H9 (cell line): ENCODE results near the gene KRTAP10-8. TPM values are rescaled to one million over a fixed set of nuclear protein-coding genes. Genes with fewer than 3 reads are reported as not detected.

Experiments
- DNase-seq: peaks from one replicate; pipeline ENCODE4 v3.0.0-alpha.2; 2017
- H2AFZ ChIP-seq: one replicate; pipeline ENCODE4 v1.6.1; 2013; ENCODE audit warnings: mild to moderate bottlenecking, low read length, control low read depth, moderate library complexity
- H2AK5ac ChIP-seq: 2 replicates; pipeline ENCODE4 v1.6.1; 2013; ENCODE audit warnings: low read length, control low read depth, mixed read lengths; ENCODE audit not compliant: insufficient read length
- H2BK120ac ChIP-seq: one replicate; pipeline ENCODE4 v1.6.1; 2013; ENCODE audit warnings: low read depth, mild to moderate bottlenecking, low read length, control low read depth, inconsistent platforms; ENCODE audit not compliant: poor library complexity, severe bottlenecking
- H2BK12ac ChIP-seq: 2 replicates; pipeline ENCODE4 v1.6.1; 2013; ENCODE audit warnings: low read length, control low read depth, mixed read lengths, low read depth; ENCODE audit not compliant: insufficient read length
- H2BK15ac ChIP-seq: 2 replicates; pipeline ENCODE4 v1.6.1; 2013; ENCODE audit warnings: low read depth, low read length, control low read depth
- H2BK20ac ChIP-seq: one replicate; pipeline ENCODE4 v1.6.1; 2013; ENCODE audit warnings: low read depth, mild to moderate bottlenecking, low read length, control low read depth, inconsistent platforms; ENCODE audit not compliant: poor library complexity, severe bottlenecking
- H2BK5ac ChIP-seq: 2 replicates; pipeline ENCODE4 v1.6.1; 2013; ENCODE audit warnings: low read length, control low read depth, mixed read lengths; ENCODE audit not compliant: insufficient read length
- H3K14ac ChIP-seq: 2 replicates; pipeline ENCODE4 v1.6.1; 2013; ENCODE audit warnings: low read length, control low read depth; ENCODE audit not compliant: insufficient read depth
- H3K18ac ChIP-seq: 2 replicates; pipeline ENCODE4 v1.6.1; 2013; ENCODE audit warnings: low read depth, mild to moderate bottlenecking, mixed read lengths, low read length, control low read depth; ENCODE audit not compliant: insufficient read length
- H3K23ac ChIP-seq: 2 replicates; pipeline ENCODE4 v1.6.1; 2013; ENCODE audit warnings: low read length, control low read depth, mixed read lengths, low read depth; ENCODE audit not compliant: insufficient read length
- H3K23me2 ChIP-seq: 2 replicates; pipeline ENCODE4 v1.6.1; 2013; ENCODE audit warnings: low read depth, mild to moderate bottlenecking, mixed read lengths, low read length, control low read depth; ENCODE audit not compliant: insufficient read length, poor library complexity, severe bottlenecking
- H3K27ac ChIP-seq: 2 replicates; pipeline ENCODE4 v1.5.1; 2013; ENCODE audit warnings: low read length, control low read depth, mixed read lengths, low read depth; ENCODE audit not compliant: insufficient read length
- H3K27me3 ChIP-seq: 2 replicates; pipeline ENCODE4 v1.6.1; 2013; ENCODE audit warnings: low read length, control low read depth, inconsistent platforms; ENCODE audit not compliant: insufficient read depth
- H3K4ac ChIP-seq: 2 replicates; pipeline ENCODE4 v1.6.1; 2013; ENCODE audit warnings: low read depth, mild to moderate bottlenecking, control low read depth, inconsistent platforms, low read length, moderate library complexity
- H3K4me1 ChIP-seq: 2 replicates; pipeline ENCODE4 v1.6.1; 2013; ENCODE audit warnings: low read length, control low read depth, inconsistent platforms; ENCODE audit not compliant: insufficient read depth
- H3K4me2 ChIP-seq: 2 replicates; pipeline ENCODE4 v1.6.1; 2013; ENCODE audit warnings: low read length, control low read depth, mixed read lengths; ENCODE audit not compliant: insufficient read length, insufficient read depth
- H3K56ac ChIP-seq: 2 replicates; pipeline ENCODE4 v1.6.1; 2013; ENCODE audit warnings: low read depth, mild to moderate bottlenecking, mixed read lengths, low read length, control low read depth; ENCODE audit not compliant: insufficient read length
- H3K79me1 ChIP-seq: 2 replicates; pipeline ENCODE4 v1.6.1; 2013; ENCODE audit warnings: low read depth, mild to moderate bottlenecking, moderate library complexity, low read length, control low read depth, inconsistent platforms; ENCODE audit not compliant: insufficient read depth, poor library complexity, severe bottlenecking
- H3K79me2 ChIP-seq: 2 replicates; pipeline ENCODE4 v1.6.1; 2013; ENCODE audit warnings: low read length, control low read depth, inconsistent platforms; ENCODE audit not compliant: insufficient read depth
- H3K9ac ChIP-seq: 2 replicates; pipeline ENCODE4 v1.6.1; 2013; ENCODE audit warnings: low read length, control low read depth, mixed read lengths; ENCODE audit not compliant: insufficient read length; ENCODE audit errors: extremely low read depth
- H3K9me3 ChIP-seq: one replicate; pipeline ENCODE4 v1.6.1; 2013; ENCODE audit warnings: low read depth, low read length, inconsistent platforms; ENCODE audit not compliant: control insufficient read depth
- H3T11ph ChIP-seq: one replicate; pipeline ENCODE4 v1.6.1; 2013; ENCODE audit warnings: mild to moderate bottlenecking, low read length, control low read depth, inconsistent platforms
- H4K20me1 ChIP-seq: one replicate; pipeline ENCODE4 v1.6.1; 2013; ENCODE audit not compliant: control insufficient read depth, insufficient read length, insufficient read depth
- H4K5ac ChIP-seq: 2 replicates; pipeline ENCODE4 v1.6.1; 2013; ENCODE audit warnings: low read depth, mild to moderate bottlenecking, mixed read lengths, low read length, control low read depth; ENCODE audit not compliant: insufficient read length
- H4K8ac ChIP-seq: replicated peaks from 2 replicates; pipeline ENCODE4 v1.6.1; 2013; ENCODE audit warnings: low read length, control low read depth, mixed read lengths, low read depth; ENCODE audit not compliant: insufficient read length
- H4K91ac ChIP-seq: 2 replicates; pipeline ENCODE4 v1.6.1; 2013; ENCODE audit warnings: low read depth, mild to moderate bottlenecking, moderate library complexity, mixed read lengths, low read length, control low read depth; ENCODE audit not compliant: insufficient read length
- H3K27ac Mint-ChIP-seq, 3 experiments: 2 replicates in 2 of 3; 3 replicates in 1 of 3; pipeline ENCODE4 v1.8.0; 2020 to 2021; ENCODE audit warnings: mixed read lengths in 3 of 3, mild to moderate bottlenecking in 1 of 3, moderate library complexity in 1 of 3
- H3K27me3 Mint-ChIP-seq: 2 replicates; pipeline ENCODE4 v1.8.0; 2021; ENCODE audit warnings: low read depth, mild to moderate bottlenecking, moderate library complexity, mixed read lengths
- H3K36me3 Mint-ChIP-seq, 3 experiments: 2 replicates in 2 of 3; 3 replicates in 1 of 3; pipeline ENCODE4 v1.8.0; 2020 to 2021; ENCODE audit warnings: low read depth in 3 of 3, mixed read lengths in 3 of 3; ENCODE audit not compliant: insufficient read depth in 1 of 3
- H3K4me1 Mint-ChIP-seq, 2 experiments: 2 replicates each; pipeline ENCODE4 v1.8.0; 2020; ENCODE audit warnings: mixed read lengths in 2 of 2
- H3K4me3 Mint-ChIP-seq, 2 experiments: 2 replicates in 1 of 2; 3 replicates in 1 of 2; pipeline ENCODE4 v1.8.0; 2020 to 2021; ENCODE audit warnings: mild to moderate bottlenecking in 2 of 2, mixed read lengths in 2 of 2, moderate library complexity in 1 of 2
- H3K9me3 Mint-ChIP-seq, 2 experiments: 2 replicates in 1 of 2; 3 replicates in 1 of 2; pipeline ENCODE4 v1.8.0; 2020; ENCODE audit warnings: mild to moderate bottlenecking in 2 of 2, mixed read lengths in 2 of 2, moderate library complexity in 1 of 2
- CTCF ChIP-seq: fragments of 200-600 bp; sonication (generic); conservative IDR thresholded peaks from 3 replicates; pipeline ENCODE4 v1.8.0; 2021; ENCODE audit warnings: antibody characterized with exemption, mild to moderate bottlenecking
- WGBS: extraction: QIAGEN DNeasy Blood & Tissue Kit; methylation state at CpG from one replicate; pipeline ENCODE4 v1.1.7; 2013; ENCODE audit warnings: missing lambda C conversion rate, low lambda C conversion rate, mixed read lengths; ENCODE audit not compliant: insufficient read length; ENCODE audit errors: extremely low coverage; 5-methylcytosine and 5-hydroxymethylcytosine counted together
- total RNA-seq: library from RNA; stranded (reverse); gene quantifications from 2 replicates; pipeline ENCODE4 v1.2.1, GENCODE V29; 2021

The KRTAP10-8 gene
- total RNA-seq, 1 experiment from 2014 or later = not detected

- H3K9me3 Mint-ChIP-seq = peaks cover 18 to 28% of the 10 kb centered on the region in 2 experiments
- Histone ChIP-seq H3K9me3 (no peaks in the 10 kb centered on the region), H3K18ac (no peak overlapping the region), H3K56ac (no peak overlapping the region), H3K79me2 (no peaks in the 10 kb centered on the region), H3K4ac (no peak overlapping the region), H4K5ac (no peak overlapping the region), H3K27ac (no peak overlapping the region), H2BK12ac (no peak overlapping the region), H3K9ac (no peak overlapping the region), H3K23ac (no peak overlapping the region), H2BK5ac (no peak overlapping the region), H3K79me1 (no peaks in the 10 kb centered on the region), H4K91ac (no peak overlapping the region), H4K20me1 (no peaks in the 10 kb centered on the region), H4K8ac (no peak overlapping the region), H3K4me2 (no peak overlapping the region), H2AFZ (no peak overlapping the region), H2BK120ac (no peak overlapping the region), H3K23me2 (no peaks in the 10 kb centered on the region), H3K14ac (no peak overlapping the region), H3T11ph (no peak overlapping the region), H3K27me3 (no peaks in the 10 kb centered on the region), H2BK20ac (no peak overlapping the region), H3K4me1 (no peaks in the 10 kb centered on the region), H2BK15ac (no peak overlapping the region), H2AK5ac (no peak overlapping the region)
- no peak overlapping the region for H3K4me3 Mint-ChIP-seq
- no peak for TF ChIP-seq CTCF
- H3K36me3 Mint-ChIP-seq = peaks cover 0 to 28% (median 12%) of the 10 kb centered on the region in 3 experiments; a peak in 5 of 7 replicates
- H3K27me3 Mint-ChIP-seq = peaks cover 18% of the 10 kb centered on the region
- DNase-seq = peak; percentile 22
- H3K27ac Mint-ChIP-seq = no peak overlapping the region
- H3K4me1 Mint-ChIP-seq = peaks cover 16 to 34% of the 10 kb centered on the region in 2 experiments
- WGBS = no CpG with 5 or more reads among the region's 22 CpGs
Observed at GRCh38 chr21:44579056-44579832, 32.6 kb upstream of the KRTAP10-8 start.
